ENCODE results near the gene NUDT16L1. TPM values are rescaled to one million over a fixed set of nuclear protein-coding genes. Genes with fewer than 3 reads are reported as not detected.

The NUDT16L1 gene
- total and polyA plus RNA-seq, 2 experiments from 2014 or later: 84.4 to 157 TPM

GRCh38 chr16:4689091-4689671, 4.2 kb upstream of the NUDT16L1 start:
- Histone ChIP-seq H3K27ac (no peak overlapping the region), H3K36me3 (peaks cover 3% of the 10 kb centered on the region), H3K4me3 (no peak overlapping the region), H3K4me1 (ENCODE audit: low read depth) (peaks cover 4% of the 10 kb centered on the region), H3K27me3 (no peaks in the 10 kb centered on the region), H3K9me3 (ENCODE audit: low read depth) (no peaks in the 10 kb centered on the region)
- DNase-seq (ENCODE audit: low read depth in 1 of 2, low spot score in 1 of 2): no peak
- TF ChIP-seq CTCF (IDR thresholded peaks at IDR 0.05; ENCODE audit: low read depth, low read length): no peak

GRCh38 chr16:4689864-4690704, 3.3 kb upstream of the NUDT16L1 start:
- Histone ChIP-seq H3K27ac (no peak overlapping the region), H3K9me3 (ENCODE audit: low read depth) (no peaks in the 10 kb centered on the region), H3K36me3 (peaks cover 3% of the 10 kb centered on the region), H3K4me3 (no peak overlapping the region), H3K4me1 (ENCODE audit: low read depth) (peaks cover 4% of the 10 kb centered on the region), H3K27me3 (no peaks in the 10 kb centered on the region)
- no peak for TF ChIP-seq CTCF (IDR thresholded peaks at IDR 0.05; ENCODE audit: low read depth, low read length)
- DNase-seq (ENCODE audit: low read depth in 1 of 2, low spot score in 1 of 2): no peak

- Histone ChIP-seq H3K27me3 (no peaks in the 10 kb centered on the region), H3K4me1 (ENCODE audit: low read depth) (peaks cover 4% of the 10 kb centered on the region), H3K27ac (no peak overlapping the region), H3K9me3 (ENCODE audit: low read depth) (no peaks in the 10 kb centered on the region), H3K4me3 (no peak overlapping the region), H3K36me3 (peaks cover 7% of the 10 kb centered on the region)
- TF ChIP-seq CTCF (IDR thresholded peaks at IDR 0.05; ENCODE audit: low read depth, low read length): no peak
- no peak for DNase-seq (ENCODE audit: low read depth in 1 of 2, low spot score in 1 of 2)
Measured at GRCh38 chr16:4690946-4691665, 2.3 kb upstream of the NUDT16L1 start.

- Histone ChIP-seq H3K27ac (no peak overlapping the region), H3K9me3 (ENCODE audit: low read depth) (no peaks in the 10 kb centered on the region), H3K4me1 (ENCODE audit: low read depth) (peaks cover 4% of the 10 kb centered on the region), H3K27me3 (no peaks in the 10 kb centered on the region), H3K4me3 (no peak overlapping the region), H3K36me3 (peaks cover 7% of the 10 kb centered on the region)
- no peak for TF ChIP-seq CTCF (IDR thresholded peaks at IDR 0.05; ENCODE audit: low read depth, low read length)
- DNase-seq (ENCODE audit: low read depth in 1 of 2, low spot score in 1 of 2): no peak
Measured at GRCh38 chr16:4691666-4692412, 1.5 kb upstream of the NUDT16L1 start.

Data from cardiac muscle cell (in vitro differentiated cells and primary cell).